Stomach smooth muscle (tissue), 2 donors: ENCODE measurements around the gene KLHDC3.

Source experiments
- H3K27ac ChIP-seq: one replicate; pipeline ENCODE4 v1.7.0; 2013; ENCODE audit warnings: mild to moderate bottlenecking, low read length, inconsistent platforms
- H3K27me3 ChIP-seq, 2 donors: one replicate each; pipeline ENCODE4 v1.7.0; 2013; ENCODE audit warnings: low read length in 2 of 2; ENCODE audit not compliant: insufficient read depth in 2 of 2, control insufficient read depth in 1 of 2
- H3K36me3 ChIP-seq, 2 donors: one replicate each; pipeline ENCODE4 v1.7.0; 2013; ENCODE audit warnings: low read length in 2 of 2; ENCODE audit not compliant: control insufficient read depth in 2 of 2, insufficient read depth in 2 of 2
- H3K4me1 ChIP-seq: one replicate; pipeline ENCODE4 v1.7.0; 2013; ENCODE audit warnings: low read length; ENCODE audit not compliant: control insufficient read depth, insufficient read depth
- H3K4me3 ChIP-seq, 2 donors: one replicate each; pipeline ENCODE4 v1.7.0; 2013; ENCODE audit warnings: low read length in 2 of 2
- H3K9ac ChIP-seq, 2 donors: one replicate each; pipeline ENCODE4 v1.7.0; 2013; ENCODE audit warnings: low read length in 2 of 2, mild to moderate bottlenecking in 1 of 2
- H3K9me3 ChIP-seq, 2 donors: one replicate each; pipeline ENCODE4 v1.7.0; 2013; ENCODE audit warnings: low read length in 2 of 2; ENCODE audit not compliant: control insufficient read depth in 2 of 2
- donor health status: healthy.
- donor health status: Pancreatic carcinoma.

Gene KLHDC3

DNA sequence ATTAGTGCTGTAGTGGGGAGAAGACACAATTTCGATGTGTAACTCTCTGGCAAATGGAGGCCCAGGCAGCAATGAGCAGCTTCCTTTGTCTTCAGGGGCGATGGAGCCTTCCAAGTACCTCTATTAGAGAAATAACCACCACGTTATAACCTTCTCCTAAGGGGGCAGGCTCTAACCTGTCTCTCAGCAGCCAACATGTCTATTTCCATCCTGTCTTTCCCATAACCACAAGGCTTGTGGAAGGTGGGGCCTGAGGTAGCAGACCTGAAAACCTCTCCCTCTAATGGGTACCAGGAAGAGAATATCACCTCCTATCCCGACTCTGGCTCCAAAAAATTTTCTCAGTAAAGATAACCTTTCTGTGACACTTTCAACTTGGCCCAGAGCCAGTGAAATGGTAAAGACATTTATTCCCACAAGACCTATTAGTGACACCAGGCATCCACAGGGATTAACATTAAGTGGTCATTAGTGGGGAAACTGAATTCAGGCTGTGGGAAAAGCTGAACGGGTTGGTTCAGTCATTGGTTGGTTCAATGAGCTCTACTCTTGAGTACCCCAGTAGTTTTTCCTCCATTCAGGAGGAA lies 39.0 kb upstream of the KLHDC3 start:
- H3K27me3 ChIP-seq: no peaks in the 10 kb centered on the region
- no peak overlapping the region for H3K4me3 ChIP-seq
- no peak overlapping the region for H3K9ac ChIP-seq
- no peaks in the 10 kb centered on the region for H3K9me3 ChIP-seq
- no peak overlapping the region for H3K27ac ChIP-seq
- H3K36me3 ChIP-seq: peaks cover 0 to 9% of the 10 kb centered on the region in 2 donors
- H3K4me1 ChIP-seq: peaks cover 21% of the 10 kb centered on the region

DNA sequence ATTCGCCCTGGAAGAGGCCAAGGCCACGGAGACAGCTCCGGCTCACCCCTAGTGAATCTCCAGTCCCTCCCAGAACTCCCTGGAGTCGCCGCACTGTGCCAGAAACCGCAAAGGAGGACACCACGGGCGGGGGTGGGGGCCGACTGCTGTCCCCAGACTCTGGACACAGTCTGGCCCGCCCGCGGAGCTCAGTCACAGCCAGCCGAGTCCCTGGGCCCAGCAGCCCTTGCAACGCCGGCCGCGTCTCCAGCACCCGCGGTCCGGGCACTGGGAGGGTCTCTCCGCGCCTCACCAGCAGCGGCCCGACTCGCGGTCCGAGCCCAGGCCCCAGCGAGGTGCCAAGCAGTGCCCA lies 35.6 kb upstream of the KLHDC3 start:
- H3K9ac ChIP-seq: peak overlapping the region; percentile 85 to 87
- H3K27me3 ChIP-seq: no peaks in the 10 kb centered on the region
- H3K4me1 ChIP-seq: peaks cover 22% of the 10 kb centered on the region
- H3K4me3 ChIP-seq: peak overlapping the region; percentile 81 to 92
- H3K9me3 ChIP-seq: no peaks in the 10 kb centered on the region
- H3K27ac ChIP-seq: peak overlapping the region; percentile 80
- peaks cover 0 to 9% of the 10 kb centered on the region in 2 donors for H3K36me3 ChIP-seq

DNA sequence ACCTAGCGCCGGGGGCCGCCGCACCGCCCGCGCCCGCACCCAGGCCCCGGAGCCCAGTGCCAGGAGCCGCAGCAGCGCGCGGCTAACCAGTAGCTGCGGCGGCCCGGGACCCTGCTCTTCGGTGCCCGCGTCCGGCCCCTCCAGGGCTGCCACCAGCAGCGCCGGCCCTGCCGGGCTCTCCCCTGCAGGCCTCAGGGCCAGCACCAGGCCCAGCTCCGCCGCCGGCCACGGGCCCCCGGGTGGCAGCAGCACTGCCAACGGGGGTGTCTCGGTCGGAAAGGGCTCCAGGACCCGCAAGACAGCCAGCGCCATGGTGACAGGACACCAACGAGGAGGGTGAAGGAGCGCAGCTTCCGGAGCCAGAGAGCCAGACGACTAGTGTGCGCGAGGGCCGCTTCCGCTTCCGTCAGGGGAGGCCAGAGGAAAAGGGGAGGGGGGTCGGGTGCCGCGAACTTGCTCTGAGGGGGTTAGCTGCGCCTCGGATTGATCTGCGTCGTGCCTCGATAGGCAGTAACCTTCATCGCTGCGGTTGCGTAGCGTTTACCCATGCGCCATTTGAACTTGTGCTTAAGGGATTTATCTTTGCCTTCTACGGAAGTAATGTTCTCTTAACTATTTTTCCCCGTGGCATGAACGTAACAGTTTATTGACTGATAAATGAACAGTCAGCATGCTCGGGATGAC lies 35.1 kb upstream of the KLHDC3 start, which contains the start of gene PEX6:
TSS of gene PEX6 (minus strand) at position 343 of the 684 bp plus-strand sequence. CDS start at position 312, 31 bp downstream.
- Histone ChIP-seq H3K4me3 (peak within 1 kb of the TSS; percentile 81 to 92), H3K4me1 (peaks cover 27% of the 10 kb centered on the region), H3K27me3 (no peaks in the 10 kb centered on the region), H3K27ac (peak within 1 kb of the TSS; percentile 80), H3K9me3 (no peaks in the 10 kb centered on the region), H3K9ac (peak within 1 kb of the TSS; percentile 85 to 87), H3K36me3 (peaks cover 0 to 5% of the 10 kb centered on the region in 2 donors)

DNA sequence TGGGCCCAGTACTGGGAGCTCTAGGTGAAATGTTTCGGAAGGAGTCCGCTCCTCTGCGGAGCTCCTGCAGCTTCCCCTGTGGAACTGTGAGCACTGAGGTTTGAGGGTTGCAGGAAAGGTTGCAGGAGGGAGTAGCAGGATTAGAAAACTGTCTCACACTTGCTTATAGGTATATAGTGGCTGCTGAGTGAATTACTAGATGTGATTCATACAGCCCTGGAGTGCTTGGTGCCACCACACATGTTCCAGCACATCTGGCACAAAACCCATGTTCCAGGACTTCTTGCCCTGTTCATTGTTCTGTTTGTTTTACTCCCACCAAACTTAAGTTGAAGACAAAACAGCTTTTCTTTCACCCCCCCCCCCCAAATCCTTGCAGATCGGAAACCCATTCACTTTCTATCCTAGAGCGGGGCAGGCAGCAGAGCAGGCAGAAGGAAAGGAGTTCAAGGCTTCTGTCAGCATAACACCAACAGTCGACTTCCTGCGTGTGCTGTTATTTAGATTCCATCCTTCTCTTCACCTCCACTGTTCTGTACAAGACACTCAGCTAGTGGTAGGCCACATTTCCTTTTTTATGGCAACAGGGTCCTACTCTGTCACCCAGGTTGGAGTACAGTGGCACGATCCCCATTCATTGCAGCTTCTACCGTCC lies 34.4 kb upstream of the KLHDC3 start:
- H3K4me1 ChIP-seq: peaks cover 28% of the 10 kb centered on the region
- H3K9ac ChIP-seq: peak overlapping the region; percentile 85 to 87
- peaks cover 0 to 3% of the 10 kb centered on the region in 2 donors for H3K36me3 ChIP-seq
- H3K27ac ChIP-seq: peak overlapping the region; percentile 80
- H3K9me3 ChIP-seq: no peaks in the 10 kb centered on the region
- H3K4me3 ChIP-seq: peak overlapping the region; percentile 81 to 92
- no peaks in the 10 kb centered on the region for H3K27me3 ChIP-seq

DNA sequence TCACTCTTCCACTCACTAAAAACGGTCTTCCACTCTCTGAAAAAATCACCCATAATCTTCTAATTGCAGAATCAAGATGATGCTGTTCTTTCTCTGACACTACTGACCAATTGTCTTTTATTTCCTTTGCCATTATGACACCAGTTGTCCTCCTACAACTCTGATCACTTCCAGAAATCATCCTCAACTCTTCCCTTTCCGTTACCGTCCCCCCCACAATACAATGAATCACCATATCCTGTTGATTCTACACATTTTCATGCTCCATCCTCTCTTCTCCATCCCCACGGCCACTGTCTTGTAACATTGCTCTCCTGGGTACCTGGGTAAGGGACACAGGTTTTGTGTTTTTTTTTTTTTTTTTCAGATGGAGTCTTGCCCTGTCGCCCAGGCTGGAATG lies 32.2 kb upstream of the KLHDC3 start:
- H3K4me1 ChIP-seq: peaks cover 47% of the 10 kb centered on the region
- H3K4me3 ChIP-seq: no peak overlapping the region
- H3K9ac ChIP-seq: no peak overlapping the region

DNA sequence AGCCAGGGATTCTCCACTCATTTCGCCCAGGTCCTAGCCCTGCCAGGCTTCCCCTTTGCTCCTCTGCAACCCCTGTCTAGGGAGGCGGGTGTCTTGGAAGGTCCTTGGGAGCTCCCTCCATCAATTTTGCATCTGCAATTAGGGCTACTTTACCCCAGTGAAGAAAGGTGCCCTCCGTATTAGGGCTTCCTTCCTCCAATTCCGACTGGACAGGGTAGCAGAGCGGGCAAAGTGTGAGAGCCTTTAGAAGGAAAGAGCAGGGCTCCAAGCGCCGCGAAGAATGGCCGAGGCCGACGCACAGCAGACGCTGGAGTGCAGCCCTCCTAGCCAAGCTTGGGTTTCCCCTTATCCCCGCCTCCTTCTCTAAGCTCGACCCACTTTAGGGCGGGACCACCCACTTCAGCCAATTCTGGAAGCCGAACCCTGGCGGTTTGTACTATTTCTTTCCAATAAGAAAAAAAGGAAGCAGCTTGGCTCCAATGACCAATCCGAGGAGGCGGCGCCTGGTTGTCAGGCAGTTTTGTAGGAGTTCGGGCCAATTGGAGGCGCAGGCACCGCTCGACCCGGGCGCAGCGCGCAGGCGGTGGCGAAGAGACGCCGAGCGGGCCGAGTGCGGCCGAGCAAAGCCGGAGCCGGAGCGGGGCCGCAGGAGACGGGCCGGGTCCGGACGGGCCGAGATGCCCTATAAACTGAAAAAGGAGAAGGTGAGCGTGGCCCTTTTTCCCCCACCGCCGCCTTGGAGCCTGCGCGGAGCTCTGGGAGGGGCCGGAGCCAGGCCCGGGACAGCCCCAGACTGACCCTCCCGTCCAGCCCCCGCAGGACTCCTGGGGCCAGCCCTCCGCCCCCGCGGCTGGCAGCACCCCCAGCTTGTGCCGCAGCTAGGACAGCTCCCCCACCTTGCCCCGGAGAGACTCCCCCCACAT lies 29.8 kb upstream of the KLHDC3 start, which contains the start of gene PPP2R5D:
TSS of gene PPP2R5D (plus strand) at position 570 of the 923 bp plus-strand sequence. CDS start at position 678, 108 bp downstream.
- Histone ChIP-seq H3K27ac (peak within 1 kb of the TSS; percentile 91), H3K36me3 (peaks cover 5 to 7% of the 10 kb centered on the region in 2 donors), H3K9ac (peak within 1 kb of the TSS; percentile 86 to 89), H3K4me3 (peak within 1 kb of the TSS; percentile 83), H3K4me1 (peaks cover 45% of the 10 kb centered on the region), H3K9me3 (no peaks in the 10 kb centered on the region), H3K27me3 (no peaks in the 10 kb centered on the region)

More for the DNA sequence above, 32.2 kb upstream of the KLHDC3 start:
- no peaks in the 10 kb centered on the region for H3K27me3 ChIP-seq
- no peaks in the 10 kb centered on the region for H3K9me3 ChIP-seq
- H3K27ac ChIP-seq: no peak overlapping the region
- H3K36me3 ChIP-seq: no peaks in the 10 kb centered on the region

DNA sequence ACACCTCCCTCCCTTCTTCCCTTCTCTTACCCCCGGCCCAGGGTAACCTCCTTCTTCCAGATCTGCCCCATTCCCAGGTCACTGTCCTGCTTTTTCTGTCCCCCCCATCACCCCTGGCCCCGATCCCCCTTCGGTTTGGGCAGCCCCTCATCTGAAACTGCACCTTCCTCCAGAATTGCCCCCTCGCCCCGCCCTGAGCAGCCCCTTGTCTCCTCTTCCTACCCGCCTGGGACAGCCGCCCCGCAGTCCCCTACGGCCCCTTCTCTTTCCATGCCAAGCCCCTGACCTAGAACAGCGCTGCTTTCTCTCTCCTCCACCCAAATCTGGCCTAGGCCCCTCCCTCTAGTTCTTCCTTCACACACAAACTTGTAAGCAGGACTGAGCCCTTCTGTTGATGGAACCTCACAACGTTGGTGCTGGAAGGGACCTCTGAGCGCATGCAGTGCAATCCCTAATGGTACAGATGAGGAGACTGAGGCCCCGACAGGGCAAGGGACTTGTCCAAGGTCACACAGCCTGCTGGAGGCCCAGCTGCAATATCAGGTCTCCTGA lies 29.0 kb upstream of the KLHDC3 start:
- peaks cover 38% of the 10 kb centered on the region for H3K4me1 ChIP-seq
- H3K36me3 ChIP-seq: peaks cover 10 to 14% of the 10 kb centered on the region in 2 donors
- peak overlapping the region; percentile 52 to 83 for H3K4me3 ChIP-seq
- H3K9ac ChIP-seq: peak overlapping the region; percentile 75 to 86
- no peaks in the 10 kb centered on the region for H3K27me3 ChIP-seq
- no peaks in the 10 kb centered on the region for H3K9me3 ChIP-seq
- H3K27ac ChIP-seq: peak overlapping the region; percentile 91

DNA sequence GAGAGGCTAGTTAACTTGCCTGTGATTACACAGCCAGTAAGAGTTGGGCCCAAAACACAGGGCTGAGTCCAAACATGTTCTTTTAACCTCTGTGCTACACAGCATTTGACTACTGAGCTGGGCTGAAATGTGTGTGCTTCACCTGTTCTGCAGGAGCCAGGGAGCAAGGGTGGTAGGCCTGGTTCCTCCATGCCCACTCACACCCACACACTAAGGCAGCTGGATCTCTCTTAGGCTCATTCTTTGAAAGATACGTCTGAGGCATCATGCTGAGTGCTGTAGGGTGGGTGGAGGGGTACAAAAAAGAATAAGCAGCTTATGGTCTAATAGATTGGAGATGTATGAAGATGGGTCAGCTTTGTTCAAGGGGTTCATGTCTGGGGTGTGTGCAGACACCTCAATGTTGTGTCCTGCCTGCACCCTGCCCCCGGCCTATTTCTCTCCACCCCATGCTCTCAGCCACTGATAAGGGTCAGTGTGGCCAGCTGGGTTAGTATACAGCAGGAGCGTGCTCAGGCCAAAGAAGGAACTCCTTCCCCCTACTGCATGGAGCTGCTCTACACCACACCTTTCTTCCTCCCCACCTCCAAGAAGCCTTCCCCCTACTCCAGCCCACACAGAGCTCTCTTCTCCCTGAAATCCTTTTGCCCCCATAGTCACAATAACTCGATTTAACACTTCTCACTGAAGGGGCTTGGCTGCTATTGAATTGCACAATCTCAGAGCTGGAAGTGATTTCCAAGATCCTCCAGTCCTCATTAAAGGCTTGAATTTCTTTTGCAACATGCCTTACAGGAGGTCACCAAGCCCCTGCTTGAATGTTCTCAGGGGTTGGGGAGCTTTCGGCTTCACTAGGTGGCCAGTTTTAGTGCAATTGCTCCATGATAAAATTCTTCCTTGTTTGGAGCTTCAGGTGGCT lies 26.3 kb upstream of the KLHDC3 start:
- Histone ChIP-seq H3K9me3 (no peaks in the 10 kb centered on the region), H3K27ac (no peak overlapping the region), H3K27me3 (no peaks in the 10 kb centered on the region), H3K9ac (peak overlapping the region; percentile 36 to 54), H3K4me1 (peaks cover 37% of the 10 kb centered on the region), H3K36me3 (peaks cover 21 to 22% of the 10 kb centered on the region in 2 donors), H3K4me3 (no peak overlapping the region)

DNA sequence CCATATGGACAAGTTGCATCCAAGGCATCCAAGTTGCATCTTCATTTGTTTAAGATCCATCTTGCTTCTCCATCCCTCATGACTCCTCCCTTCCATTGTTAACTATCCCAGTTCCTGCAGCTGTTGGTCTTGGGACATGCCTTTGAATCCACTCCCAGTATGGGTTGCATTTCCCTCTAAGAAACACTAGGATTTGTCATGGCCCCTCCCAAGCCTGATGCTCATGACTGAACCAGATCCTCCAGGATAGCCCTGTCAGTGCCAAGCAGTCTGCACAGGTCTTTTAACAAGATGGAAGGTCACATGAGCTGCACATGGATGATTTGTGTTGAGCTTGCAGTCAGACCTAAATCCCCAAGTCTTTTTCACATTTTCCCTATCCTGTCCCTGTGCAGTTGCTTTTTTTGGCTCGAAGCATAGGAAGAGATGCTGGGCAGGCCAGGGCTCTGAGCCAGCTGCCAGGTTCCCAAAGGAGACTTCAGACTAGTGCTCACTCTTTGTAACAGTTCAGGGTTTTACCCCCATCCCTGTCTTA lies 25.5 kb upstream of the KLHDC3 start:
- Histone ChIP-seq H3K9me3 (no peaks in the 10 kb centered on the region), H3K27me3 (no peaks in the 10 kb centered on the region), H3K4me3 (no peak overlapping the region), H3K27ac (no peak overlapping the region), H3K36me3 (peaks cover 21 to 22% of the 10 kb centered on the region in 2 donors), H3K4me1 (peaks cover 36% of the 10 kb centered on the region), H3K9ac (no peak overlapping the region)
